Tibial nerve (tissue), 4 donors: ENCODE data around the gene GMPS. TPM values are rescaled to one million over a fixed set of nuclear protein-coding genes. Genes with fewer than 3 reads are reported as not detected.

Experiments used
- DNase-seq, 2 donors: peaks; one replicate each; pipeline ENCODE4 v3.0.0-alpha.2; 2019; ENCODE audit warnings: low spot score in 2 of 2
- H3K27ac ChIP-seq, 4 donors: fragments of 200-600 bp; sonication (generic) in 3 of 4; one replicate each; pipeline ENCODE4 v1.5.1; 2017 to 2019; ENCODE audit warnings: mild to moderate bottlenecking in 1 of 4
- H3K27me3 ChIP-seq, 2 donors: fragments of 200-600 bp; sonication (generic) in 1 of 2; one replicate each; pipeline versions ENCODE4 v1.5.1 to v1.6.0; 2017 to 2019
- H3K36me3 ChIP-seq, 3 donors: fragments of 200-600 bp; sonication (generic); one replicate each; pipeline ENCODE4 v1.5.1; 2018 to 2019
- H3K4me1 ChIP-seq, 4 donors: fragments of 200-600 bp; sonication (generic) in 3 of 4; one replicate each; pipeline ENCODE4 v1.5.1; 2017 to 2019
- H3K4me3 ChIP-seq, 4 donors: fragments of 200-600 bp; sonication (generic) in 3 of 4; one replicate each; pipeline ENCODE4 v1.5.1; 2017 to 2019; ENCODE audit warnings: mild to moderate bottlenecking in 1 of 4, moderate library complexity in 1 of 4
- H3K9me3 ChIP-seq, 4 donors: fragments of 200-600 bp; sonication (generic) in 3 of 4; one replicate each; pipeline ENCODE4 v1.5.1; 2017 to 2019
- EP300 ChIP-seq, 2 donors: sonication (generic); formaldehyde crosslinking; IDR thresholded peaks; one replicate each; pipeline ENCODE4 v1.6.1; 2017; ENCODE audit warnings: antibody characterized with exemption in 2 of 2, mild to moderate bottlenecking in 1 of 2
- POLR2A ChIP-seq, 2 donors: fragments of 450-650 bp; IDR thresholded peaks; one replicate each; pipeline ENCODE4 v1.6.1; 2017; ENCODE audit warnings: antibody characterized with exemption in 2 of 2, mild to moderate bottlenecking in 2 of 2, moderate library complexity in 2 of 2
- WGBS, 2 donors: methylation state at CpG; one replicate each; pipeline ENCODE4 v1.1.5; 2018; 5-methylcytosine and 5-hydroxymethylcytosine counted together
- total RNA-seq, 4 donors: library from RNA; depleted of rRNA; stranded (reverse); fragments of >200 nt; gene quantifications; one replicate each; pipeline ENCODE4 v1.1.0, GENCODE V29; 2016
- TF ChIP-seq, protein P1 (sequence below), 5 experiments: fragments of 200-600 bp in 3 of 5; fragments of 450-650 bp in 2 of 5; sonication (generic) in 3 of 5; IDR thresholded peaks; one replicate each; pipeline ENCODE4 v1.5.1; 2016 to 2019; ENCODE audit warnings: antibody characterized with exemption in 5 of 5, mild to moderate bottlenecking in 3 of 5, moderate library complexity in 2 of 5

The GMPS gene
- total RNA-seq, 4 donors from 2014 or later = 21.8 to 42.2 (median 32.8) TPM

DNA sequence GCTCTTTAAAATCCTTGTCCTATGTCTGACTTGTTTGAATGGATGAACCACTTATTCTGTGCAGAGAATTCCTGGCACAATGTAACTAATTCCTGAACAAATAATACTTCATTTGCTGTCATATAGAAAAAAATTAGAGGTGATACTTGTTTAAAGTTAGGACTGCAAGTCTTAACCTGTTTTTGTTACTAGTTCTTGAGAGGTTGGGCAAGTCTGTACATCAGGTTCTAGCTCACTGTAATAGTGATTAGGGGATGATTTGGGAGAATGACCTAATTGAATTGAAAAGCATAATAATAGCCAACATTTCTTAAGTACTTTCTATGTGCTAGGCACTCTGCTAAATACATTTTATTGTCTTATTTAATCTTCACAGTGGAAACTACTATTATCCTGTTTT, 49.3 kb downstream of the GMPS start:
- Histone ChIP-seq H3K4me1 (no peaks in the 10 kb centered on the region), H3K27me3 (no peaks in the 10 kb centered on the region), H3K9me3 (no peaks in the 10 kb centered on the region), H3K36me3 (peaks cover 0 to 74% (median 6%) of the 10 kb centered on the region in 3 donors), H3K4me3 (no peak overlapping the region), H3K27ac (no peak overlapping the region)
- no peak for DNase-seq
- TF ChIP-seq, protein P1, sequence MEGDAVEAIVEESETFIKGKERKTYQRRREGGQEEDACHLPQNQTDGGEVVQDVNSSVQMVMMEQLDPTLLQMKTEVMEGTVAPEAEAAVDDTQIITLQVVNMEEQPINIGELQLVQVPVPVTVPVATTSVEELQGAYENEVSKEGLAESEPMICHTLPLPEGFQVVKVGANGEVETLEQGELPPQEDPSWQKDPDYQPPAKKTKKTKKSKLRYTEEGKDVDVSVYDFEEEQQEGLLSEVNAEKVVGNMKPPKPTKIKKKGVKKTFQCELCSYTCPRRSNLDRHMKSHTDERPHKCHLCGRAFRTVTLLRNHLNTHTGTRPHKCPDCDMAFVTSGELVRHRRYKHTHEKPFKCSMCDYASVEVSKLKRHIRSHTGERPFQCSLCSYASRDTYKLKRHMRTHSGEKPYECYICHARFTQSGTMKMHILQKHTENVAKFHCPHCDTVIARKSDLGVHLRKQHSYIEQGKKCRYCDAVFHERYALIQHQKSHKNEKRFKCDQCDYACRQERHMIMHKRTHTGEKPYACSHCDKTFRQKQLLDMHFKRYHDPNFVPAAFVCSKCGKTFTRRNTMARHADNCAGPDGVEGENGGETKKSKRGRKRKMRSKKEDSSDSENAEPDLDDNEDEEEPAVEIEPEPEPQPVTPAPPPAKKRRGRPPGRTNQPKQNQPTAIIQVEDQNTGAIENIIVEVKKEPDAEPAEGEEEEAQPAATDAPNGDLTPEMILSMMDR (IDR thresholded peaks at IDR 0.05) = no peak
- no peak for TF ChIP-seq POLR2A (IDR thresholded peaks at IDR 0.05)
- TF ChIP-seq EP300 (IDR thresholded peaks at IDR 0.05) = no peak

DNA sequence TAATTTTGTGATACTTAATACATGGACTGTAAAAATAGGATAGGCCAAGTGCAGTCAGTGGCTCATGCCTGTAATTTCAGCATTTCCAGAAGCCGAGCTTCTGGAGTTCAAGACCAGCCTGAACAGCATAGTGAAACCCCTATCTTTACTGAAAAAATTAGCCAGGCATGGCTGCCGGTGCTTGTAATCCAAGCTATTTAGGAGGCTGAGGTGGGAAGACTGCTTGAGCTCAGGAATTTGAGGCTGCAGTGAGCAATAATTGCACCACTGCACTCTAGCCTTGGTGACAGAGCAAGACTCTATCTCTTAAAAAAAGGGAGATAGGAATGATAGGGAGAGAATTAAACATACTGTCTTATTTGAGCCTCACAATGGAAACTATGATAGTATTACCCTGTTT, 51.0 kb downstream of the GMPS start:
- H3K4me1 ChIP-seq = no peaks in the 10 kb centered on the region
- no peak for DNase-seq
- peaks cover 0 to 73% (median 0%) of the 10 kb centered on the region in 3 donors for H3K36me3 ChIP-seq
- WGBS, 2 donors = 83 to 89% methylated on average over 2 of the region's 2 CpGs
- no peaks in the 10 kb centered on the region for H3K9me3 ChIP-seq
- H3K27me3 ChIP-seq = no peaks in the 10 kb centered on the region
- no peak overlapping the region for H3K27ac ChIP-seq
- H3K4me3 ChIP-seq = no peak overlapping the region
- TF ChIP-seq POLR2A (IDR thresholded peaks at IDR 0.05) (no peak), EP300 (IDR thresholded peaks at IDR 0.05) (no peak)
- TF ChIP-seq, protein P1 (IDR thresholded peaks at IDR 0.05) = no peak

DNA sequence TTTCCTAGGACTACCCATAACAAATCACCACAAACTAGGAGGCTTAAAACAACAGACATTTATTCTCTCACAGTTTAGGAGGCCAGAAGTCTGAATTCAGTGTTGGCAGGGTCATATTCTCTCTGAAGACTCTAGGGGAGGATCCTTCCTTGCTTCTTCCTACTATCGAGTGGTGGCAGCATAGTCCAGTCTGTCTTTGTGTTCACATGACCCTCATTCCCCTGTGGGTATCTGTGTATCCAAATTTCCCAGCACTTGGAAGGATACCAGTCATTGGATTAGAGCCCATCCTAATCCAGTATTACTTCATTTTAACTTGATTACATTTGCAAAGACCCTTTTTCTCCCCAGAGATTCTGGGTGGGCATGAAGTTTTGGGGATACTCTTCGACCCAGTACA, 63.8 kb downstream of the GMPS start:
- 44 to 54% methylated on average over 2 of the region's 2 CpGs for WGBS, 2 donors
- Histone ChIP-seq H3K36me3 (peaks cover 0 to 52% (median 0%) of the 10 kb centered on the region in 3 donors), H3K27me3 (no peaks in the 10 kb centered on the region), H3K9me3 (no peaks in the 10 kb centered on the region), H3K27ac (peak overlapping the region in 2 of 4 donors; percentile 34 to 45), H3K4me1 (peaks cover 0 to 15% (median 0%) of the 10 kb centered on the region in 4 donors), H3K4me3 (no peak overlapping the region)
- TF ChIP-seq, protein P1 (IDR thresholded peaks at IDR 0.05) = peak in 2 of 5 experiments; percentile 8 to 17
- no peak for TF ChIP-seq EP300 (IDR thresholded peaks at IDR 0.05)
- peak in 1 of 2 donors; percentile 27 for DNase-seq

DNA sequence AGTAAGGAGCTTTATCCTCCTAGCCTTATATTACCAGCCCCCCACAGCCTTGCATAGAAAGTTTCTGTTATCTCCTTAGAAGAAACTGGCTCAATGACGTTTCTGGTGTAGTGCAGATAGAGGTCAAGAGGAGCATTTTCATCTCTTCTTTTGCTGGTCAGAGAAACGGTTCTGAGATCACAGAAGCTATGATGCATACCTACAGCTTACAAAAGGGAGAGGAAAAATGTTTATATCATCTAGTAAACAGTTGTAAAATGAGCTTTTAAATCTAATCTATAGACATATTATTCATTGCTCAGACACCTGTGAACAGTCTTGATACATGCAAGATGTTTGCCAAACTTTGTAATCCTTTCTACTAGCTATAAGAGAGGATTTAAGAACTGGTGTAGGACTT, 68.0 kb downstream of the GMPS start:
- Histone ChIP-seq H3K27me3 (no peaks in the 10 kb centered on the region), H3K9me3 (no peaks in the 10 kb centered on the region), H3K36me3 (peaks cover 0 to 62% (median 0%) of the 10 kb centered on the region in 3 donors), H3K27ac (no peak overlapping the region), H3K4me1 (peaks cover 0 to 13% (median 0%) of the 10 kb centered on the region in 4 donors), H3K4me3 (no peak overlapping the region)
- no peak for DNase-seq
- WGBS, 2 donors = 48 to 55% methylated on average over 2 of the region's 2 CpGs
- no peak for TF ChIP-seq EP300 (IDR thresholded peaks at IDR 0.05)
- TF ChIP-seq, protein P1 (IDR thresholded peaks at IDR 0.05) = no peak

DNA sequence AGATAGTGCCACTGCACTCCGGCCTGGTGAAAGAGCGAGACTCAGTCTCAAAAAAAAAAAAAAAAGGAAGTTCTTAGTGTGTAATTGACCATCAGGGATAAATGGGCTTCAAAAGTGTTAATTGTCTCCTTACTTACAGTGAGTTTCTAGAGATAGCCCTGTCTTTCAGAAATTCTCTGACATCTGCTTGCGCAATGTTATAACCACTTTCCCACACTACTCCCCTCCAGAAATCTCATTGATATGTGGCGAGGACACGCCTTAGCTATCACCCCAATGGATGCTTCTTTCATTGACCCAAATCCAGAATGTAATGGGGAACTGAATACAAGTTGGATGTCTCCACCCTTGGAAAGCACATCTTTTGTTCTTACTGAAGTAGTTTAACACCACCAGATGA, 70.9 kb downstream of the GMPS start:
- peaks cover 0 to 47% (median 0%) of the 10 kb centered on the region in 3 donors for H3K36me3 ChIP-seq
- DNase-seq = no peak
- 96% methylated on average over 5 of the region's 5 CpGs for WGBS, 2 donors
- no peaks in the 10 kb centered on the region for H3K27me3 ChIP-seq
- TF ChIP-seq, protein P1 (IDR thresholded peaks at IDR 0.05) = no peak
- TF ChIP-seq EP300 (IDR thresholded peaks at IDR 0.05) (no peak), POLR2A (IDR thresholded peaks at IDR 0.05) (no peak)
- no peak overlapping the region for H3K27ac ChIP-seq
- H3K9me3 ChIP-seq = no peaks in the 10 kb centered on the region
- no peak overlapping the region for H3K4me3 ChIP-seq
- H3K4me1 ChIP-seq = peaks cover 0 to 9% (median 0%) of the 10 kb centered on the region in 4 donors
